Activated T-cell treated with anti-CD3 and anti-CD28 coated beads, Interleukin-2, amount 50 U/mL, for 24 hours (primary cell): ENCODE measurements around the gene ZFHX3.

Source experiments
- DNase-seq: peaks from one replicate; pipeline ENCODE4 v3.0.0-alpha.2; 2020
- H3K27ac Mint-ChIP-seq: 2 replicates; pipeline ENCODE4 v1.8.0; 2020; ENCODE audit warnings: mild to moderate bottlenecking, mixed read lengths
- H3K27me3 Mint-ChIP-seq: 2 replicates; pipeline ENCODE4 v1.8.0; 2020; ENCODE audit warnings: mixed read lengths
- H3K36me3 Mint-ChIP-seq: 2 replicates; pipeline ENCODE4 v1.8.0; 2020; ENCODE audit warnings: low read depth, mixed read lengths
- H3K4me1 Mint-ChIP-seq: 2 replicates; pipeline ENCODE4 v1.8.0; 2020; ENCODE audit warnings: low read depth, mixed read lengths
- H3K4me3 Mint-ChIP-seq: 2 replicates; pipeline ENCODE4 v1.8.0; 2020; ENCODE audit warnings: mild to moderate bottlenecking, moderate library complexity, mixed read lengths
- H3K9me3 Mint-ChIP-seq: 2 replicates; pipeline ENCODE4 v1.8.0; 2020; ENCODE audit warnings: mixed read lengths

Gene ZFHX3

GRCh38 chr16:72921620-72922019 lies 126.3 kb downstream of the ZFHX3 start:
- Mint-ChIP-seq H3K4me1 (peaks cover 6% of the 10 kb centered on the region), H3K36me3 (no peaks in the 10 kb centered on the region), H3K27ac (no peak overlapping the region), H3K27me3 (no peaks in the 10 kb centered on the region), H3K4me3 (no peak overlapping the region), H3K9me3 (no peaks in the 10 kb centered on the region)
- DNase-seq = no peak

GRCh38 chr16:72921106-72921505 lies 126.8 kb downstream of the ZFHX3 start:
- Mint-ChIP-seq H3K36me3 (no peaks in the 10 kb centered on the region), H3K27me3 (no peaks in the 10 kb centered on the region), H3K4me3 (no peak overlapping the region), H3K4me1 (peaks cover 6% of the 10 kb centered on the region), H3K27ac (no peak overlapping the region), H3K9me3 (no peaks in the 10 kb centered on the region)
- no peak for DNase-seq

- no peak for DNase-seq
- H3K27me3 Mint-ChIP-seq = no peaks in the 10 kb centered on the region
- H3K27ac Mint-ChIP-seq = no peak overlapping the region
- H3K4me1 Mint-ChIP-seq = peaks cover 6% of the 10 kb centered on the region
- H3K36me3 Mint-ChIP-seq = no peaks in the 10 kb centered on the region
- H3K9me3 Mint-ChIP-seq = no peaks in the 10 kb centered on the region
- H3K4me3 Mint-ChIP-seq = no peak overlapping the region
These were observed 130.9 kb downstream of the ZFHX3 start for GRCh38 chr16:72917051-72917450.

- DNase-seq = no peak
- H3K36me3 Mint-ChIP-seq = no peaks in the 10 kb centered on the region
- H3K4me3 Mint-ChIP-seq = no peak overlapping the region
- H3K4me1 Mint-ChIP-seq = no peaks in the 10 kb centered on the region
- no peaks in the 10 kb centered on the region for H3K27me3 Mint-ChIP-seq
- no peaks in the 10 kb centered on the region for H3K9me3 Mint-ChIP-seq
- no peak overlapping the region for H3K27ac Mint-ChIP-seq
These were observed 132.6 kb downstream of the ZFHX3 start for GRCh38 chr16:72915331-72915730.

- no peak for DNase-seq
- Mint-ChIP-seq H3K27me3 (no peaks in the 10 kb centered on the region), H3K36me3 (no peaks in the 10 kb centered on the region), H3K9me3 (no peaks in the 10 kb centered on the region), H3K4me3 (no peak overlapping the region), H3K27ac (no peak overlapping the region), H3K4me1 (no peaks in the 10 kb centered on the region)
These were observed 134.4 kb downstream of the ZFHX3 start for GRCh38 chr16:72913551-72913950.

- H3K27ac Mint-ChIP-seq = no peak overlapping the region
- H3K4me1 Mint-ChIP-seq = no peaks in the 10 kb centered on the region
- no peaks in the 10 kb centered on the region for H3K36me3 Mint-ChIP-seq
- no peak overlapping the region for H3K4me3 Mint-ChIP-seq
- no peaks in the 10 kb centered on the region for H3K9me3 Mint-ChIP-seq
- no peak for DNase-seq
- H3K27me3 Mint-ChIP-seq = no peaks in the 10 kb centered on the region
These were observed 136.0 kb downstream of the ZFHX3 start for GRCh38 chr16:72911971-72912370.

GRCh38 chr16:72910875-72911274 lies 137.1 kb downstream of the ZFHX3 start:
- DNase-seq = no peak
- H3K27ac Mint-ChIP-seq = no peak overlapping the region
- no peaks in the 10 kb centered on the region for H3K27me3 Mint-ChIP-seq
- H3K9me3 Mint-ChIP-seq = no peaks in the 10 kb centered on the region
- no peak overlapping the region for H3K4me3 Mint-ChIP-seq
- H3K36me3 Mint-ChIP-seq = no peaks in the 10 kb centered on the region
- H3K4me1 Mint-ChIP-seq = no peaks in the 10 kb centered on the region

GRCh38 chr16:72910381-72910780 lies 137.5 kb downstream of the ZFHX3 start:
- Mint-ChIP-seq H3K4me3 (no peak overlapping the region), H3K4me1 (no peaks in the 10 kb centered on the region), H3K9me3 (no peaks in the 10 kb centered on the region), H3K36me3 (no peaks in the 10 kb centered on the region), H3K27ac (no peak overlapping the region), H3K27me3 (no peaks in the 10 kb centered on the region)
- no peak for DNase-seq

GRCh38 chr16:72909196-72909595 lies 138.7 kb downstream of the ZFHX3 start:
- H3K27ac Mint-ChIP-seq = no peak overlapping the region
- no peak overlapping the region for H3K4me3 Mint-ChIP-seq
- no peaks in the 10 kb centered on the region for H3K4me1 Mint-ChIP-seq
- no peaks in the 10 kb centered on the region for H3K36me3 Mint-ChIP-seq
- no peak for DNase-seq
- H3K27me3 Mint-ChIP-seq = no peaks in the 10 kb centered on the region
- H3K9me3 Mint-ChIP-seq = no peaks in the 10 kb centered on the region

- no peak overlapping the region for H3K4me3 Mint-ChIP-seq
- no peaks in the 10 kb centered on the region for H3K36me3 Mint-ChIP-seq
- H3K27ac Mint-ChIP-seq = no peak overlapping the region
- H3K27me3 Mint-ChIP-seq = no peaks in the 10 kb centered on the region
- H3K4me1 Mint-ChIP-seq = no peaks in the 10 kb centered on the region
- no peak for DNase-seq
- H3K9me3 Mint-ChIP-seq = no peaks in the 10 kb centered on the region
These were observed 139.4 kb downstream of the ZFHX3 start for GRCh38 chr16:72908362-72909167.

- H3K27me3 Mint-ChIP-seq = no peaks in the 10 kb centered on the region
- no peaks in the 10 kb centered on the region for H3K36me3 Mint-ChIP-seq
- no peak overlapping the region for H3K27ac Mint-ChIP-seq
- no peaks in the 10 kb centered on the region for H3K4me1 Mint-ChIP-seq
- H3K4me3 Mint-ChIP-seq = no peak overlapping the region
- no peak for DNase-seq
- H3K9me3 Mint-ChIP-seq = no peaks in the 10 kb centered on the region
These were observed 142.3 kb downstream of the ZFHX3 start for GRCh38 chr16:72905581-72905980.

- Mint-ChIP-seq H3K4me3 (no peak overlapping the region), H3K27me3 (no peaks in the 10 kb centered on the region), H3K27ac (no peak overlapping the region), H3K4me1 (no peaks in the 10 kb centered on the region), H3K36me3 (no peaks in the 10 kb centered on the region), H3K9me3 (no peaks in the 10 kb centered on the region)
- no peak for DNase-seq
These were observed 144.8 kb downstream of the ZFHX3 start for GRCh38 chr16:72903176-72903575.

GRCh38 chr16:72902206-72902605 lies 145.7 kb downstream of the ZFHX3 start:
- no peaks in the 10 kb centered on the region for H3K27me3 Mint-ChIP-seq
- DNase-seq = no peak
- H3K4me3 Mint-ChIP-seq = no peak overlapping the region
- no peak overlapping the region for H3K27ac Mint-ChIP-seq
- H3K9me3 Mint-ChIP-seq = no peaks in the 10 kb centered on the region
- H3K36me3 Mint-ChIP-seq = no peaks in the 10 kb centered on the region
- H3K4me1 Mint-ChIP-seq = no peaks in the 10 kb centered on the region

GRCh38 chr16:72901000-72901627 lies 146.8 kb downstream of the ZFHX3 start:
- Mint-ChIP-seq H3K4me3 (no peak overlapping the region), H3K4me1 (no peaks in the 10 kb centered on the region), H3K27me3 (no peaks in the 10 kb centered on the region), H3K36me3 (no peaks in the 10 kb centered on the region), H3K27ac (no peak overlapping the region), H3K9me3 (no peaks in the 10 kb centered on the region)
- no peak for DNase-seq

- no peak for DNase-seq
These were observed 149.6 kb downstream of the ZFHX3 start for GRCh38 chr16:72898216-72898825.

More at GRCh38 chr16:72898216-72898825, 149.6 kb downstream of the ZFHX3 start:
- Mint-ChIP-seq H3K36me3 (no peaks in the 10 kb centered on the region), H3K4me1 (no peaks in the 10 kb centered on the region), H3K27ac (no peak overlapping the region), H3K9me3 (no peaks in the 10 kb centered on the region), H3K4me3 (no peak overlapping the region), H3K27me3 (no peaks in the 10 kb centered on the region)
